Ishikawa (cell line): Measurements from ENCODE around the gene LNPEP.

Experiments
- CEBPB ChIP-seq: IDR thresholded peaks from 2 replicates; pipeline ENCODE4 v1.6.1; 2012
- CREB1 ChIP-seq: IDR thresholded peaks from 2 replicates; pipeline ENCODE4 v1.6.1; 2012; ENCODE audit warnings: low read depth
- EGR1 ChIP-seq: IDR thresholded peaks from 2 replicates; pipeline ENCODE4 v1.6.1; 2012
- EP300 ChIP-seq: IDR thresholded peaks from 2 replicates; pipeline ENCODE4 v1.6.1; 2012; ENCODE audit warnings: borderline replicate concordance
- FOXM1 ChIP-seq: IDR thresholded peaks from 2 replicates; pipeline ENCODE4 v1.6.1; 2012; ENCODE audit warnings: low read depth, borderline replicate concordance
- MAX ChIP-seq: IDR thresholded peaks from 2 replicates; pipeline ENCODE4 v1.6.1; 2012
- NFIC ChIP-seq: IDR thresholded peaks from 2 replicates; pipeline ENCODE4 v1.6.1; 2012
- RAD21 ChIP-seq: IDR thresholded peaks from 2 replicates; pipeline ENCODE4 v1.6.1; 2012; ENCODE audit warnings: low read depth
- REST ChIP-seq: IDR thresholded peaks from 2 replicates; pipeline ENCODE4 v1.6.1; 2012; ENCODE audit warnings: low read depth, mild to moderate bottlenecking
- TAF1 ChIP-seq: IDR thresholded peaks from 2 replicates; pipeline ENCODE4 v1.6.1; 2012; ENCODE audit warnings: low read depth, mild to moderate bottlenecking
- TCF12 ChIP-seq: IDR thresholded peaks from 2 replicates; pipeline ENCODE4 v1.6.1; 2012; ENCODE audit warnings: low read depth
- TEAD4 ChIP-seq: IDR thresholded peaks from 2 replicates; pipeline ENCODE4 v1.6.1; 2012
- USF1 ChIP-seq: IDR thresholded peaks from 2 replicates; pipeline ENCODE4 v1.6.1; 2012
- YY1 ChIP-seq: IDR thresholded peaks from 2 replicates; pipeline ENCODE4 v1.6.1; 2012; ENCODE audit warnings: low read depth
- ZBTB7A ChIP-seq: IDR thresholded peaks from 2 replicates; pipeline ENCODE4 v1.6.1; 2012; ENCODE audit warnings: low read depth

LNPEP gene

GRCh38 chr5:96946381-96946780, 10.5 kb downstream of the LNPEP start:
- TF ChIP-seq ZBTB7A (no peak), CREB1 (no peak), FOXM1 (no peak), CEBPB (no peak), REST (no peak), TEAD4 (no peak), YY1 (no peak), NFIC (no peak), RAD21 (no peak), EGR1 (no peak), MAX (no peak), TCF12 (no peak), EP300 (no peak), USF1 (no peak), TAF1 (no peak)

- TF ChIP-seq CEBPB (no peak), ZBTB7A (no peak), TAF1 (no peak), NFIC (no peak), TEAD4 (no peak), EP300 (no peak), TCF12 (no peak), FOXM1 (no peak), CREB1 (no peak), MAX (no peak), REST (no peak), EGR1 (no peak), RAD21 (no peak), YY1 (no peak), USF1 (no peak)
These were observed 16.4 kb downstream of the LNPEP start for GRCh38 chr5:96952118-96952750.

GRCh38 chr5:96952974-96953730, 17.3 kb downstream of the LNPEP start:
- TF ChIP-seq YY1: no peak
- no peak for TF ChIP-seq USF1
- TF ChIP-seq CREB1: no peak
- TF ChIP-seq REST: no peak
- TF ChIP-seq MAX: no peak
- TF ChIP-seq EP300: no peak
- TF ChIP-seq ZBTB7A: no peak
- TF ChIP-seq TCF12: no peak
- no peak for TF ChIP-seq CEBPB
